ENCODE measurements around the gene LDB2. TPM values are rescaled to one million over a fixed set of nuclear protein-coding genes. Genes with fewer than 3 reads are reported as not detected.

Gene LDB2
- total RNA-seq, 1 donor from 2014 or later = 4.9 TPM

GRCh38 chr4:16916031-16916430, 17.6 kb upstream of the LDB2 start:
- TF ChIP-seq EZH2 (IDR thresholded peaks at IDR 0.05; ENCODE audit: insufficient read depth, low read length) = no peak
- H3K27me3 Mint-ChIP-seq (ENCODE audit: low read depth, unreplicated experiment) = no peaks in the 10 kb centered on the region
- no peak overlapping the region for H3K4me3 ChIP-seq (ENCODE audit: insufficient read depth, low read depth, low read length)
- FAIRE-seq (no peak), DNase-seq (ENCODE audit: low read depth) (no peak)
- no peak overlapping the region for H3K4me2 ChIP-seq (ENCODE audit: low read length)
- H3K27me3 ChIP-seq (ENCODE audit: insufficient read depth, low read length) = no peaks in the 10 kb centered on the region
- no peaks in the 10 kb centered on the region for H3K9me3 Mint-ChIP-seq (ENCODE audit: unreplicated experiment)
- no peak overlapping the region for H3K27ac Mint-ChIP-seq (ENCODE audit: unreplicated experiment)
- H3K79me2 ChIP-seq (ENCODE audit: insufficient read depth, low read length) = no peaks in the 10 kb centered on the region
- no peaks in the 10 kb centered on the region for H4K20me1 ChIP-seq (ENCODE audit: insufficient read depth, low read length)
- H3K36me3 Mint-ChIP-seq (ENCODE audit: low read depth, unreplicated experiment) = no peaks in the 10 kb centered on the region
- no peak overlapping the region for H3K9ac ChIP-seq (ENCODE audit: low read length)
- no peaks in the 10 kb centered on the region for H3K9me3 ChIP-seq (ENCODE audit: insufficient read depth, low read depth, low read length)
- H3K27ac ChIP-seq (ENCODE audit: low read depth, low read length) = no peak overlapping the region
- peaks cover 6% of the 10 kb centered on the region for H3K4me1 ChIP-seq (ENCODE audit: insufficient read depth, low read length)
- no peak overlapping the region for H2AFZ ChIP-seq (ENCODE audit: low read depth, low read length)
- H3K4me3 Mint-ChIP-seq (ENCODE audit: unreplicated experiment) = no peak overlapping the region
- peaks cover 4% of the 10 kb centered on the region for H3K4me1 Mint-ChIP-seq (ENCODE audit: low read depth, unreplicated experiment)
- no peaks in the 10 kb centered on the region for H3K36me3 ChIP-seq (ENCODE audit: insufficient read depth, low read length)

- H3K4me1 ChIP-seq (ENCODE audit: insufficient read depth, low read length) = peaks cover 6% of the 10 kb centered on the region
- no peaks in the 10 kb centered on the region for H3K36me3 ChIP-seq (ENCODE audit: insufficient read depth, low read length)
- H3K36me3 Mint-ChIP-seq (ENCODE audit: low read depth, unreplicated experiment) = no peaks in the 10 kb centered on the region
- no peaks in the 10 kb centered on the region for H3K27me3 ChIP-seq (ENCODE audit: insufficient read depth, low read length)
- no peak overlapping the region for H3K9ac ChIP-seq (ENCODE audit: low read length)
- no peak overlapping the region for H3K27ac ChIP-seq (ENCODE audit: low read depth, low read length)
- H3K4me2 ChIP-seq (ENCODE audit: low read length) = no peak overlapping the region
- no peaks in the 10 kb centered on the region for H3K79me2 ChIP-seq (ENCODE audit: insufficient read depth, low read length)
- no peak overlapping the region for H3K4me3 ChIP-seq (ENCODE audit: insufficient read depth, low read depth, low read length)
- no peak overlapping the region for H2AFZ ChIP-seq (ENCODE audit: low read depth, low read length)
- no peaks in the 10 kb centered on the region for H4K20me1 ChIP-seq (ENCODE audit: insufficient read depth, low read length)
- no peak for FAIRE-seq
- H3K27me3 Mint-ChIP-seq (ENCODE audit: low read depth, unreplicated experiment) = no peaks in the 10 kb centered on the region
- H3K27ac Mint-ChIP-seq (ENCODE audit: unreplicated experiment) = no peak overlapping the region
- no peak for TF ChIP-seq EZH2 (IDR thresholded peaks at IDR 0.05; ENCODE audit: insufficient read depth, low read length)
- peak; percentile 12 for DNase-seq (ENCODE audit: low read depth)
- H3K9me3 ChIP-seq (ENCODE audit: insufficient read depth, low read depth, low read length) = no peaks in the 10 kb centered on the region
- H3K4me1 Mint-ChIP-seq (ENCODE audit: low read depth, unreplicated experiment) = peaks cover 4% of the 10 kb centered on the region
- H3K9me3 Mint-ChIP-seq (ENCODE audit: unreplicated experiment) = no peaks in the 10 kb centered on the region
- no peak overlapping the region for H3K4me3 Mint-ChIP-seq (ENCODE audit: unreplicated experiment)
Measured at GRCh38 chr4:16914208-16914607, 15.8 kb upstream of the LDB2 start.

GRCh38 chr4:16912896-16913295, 14.5 kb upstream of the LDB2 start:
- H3K4me3 Mint-ChIP-seq (ENCODE audit: unreplicated experiment) = no peak overlapping the region
- peaks cover 4% of the 10 kb centered on the region for H3K4me1 Mint-ChIP-seq (ENCODE audit: low read depth, unreplicated experiment)
- H2AFZ ChIP-seq (ENCODE audit: low read depth, low read length) = no peak overlapping the region
- no peaks in the 10 kb centered on the region for H3K27me3 Mint-ChIP-seq (ENCODE audit: low read depth, unreplicated experiment)
- H3K9ac ChIP-seq (ENCODE audit: low read length) = no peak overlapping the region
- H3K27ac Mint-ChIP-seq (ENCODE audit: unreplicated experiment) = no peak overlapping the region
- H3K4me1 ChIP-seq (ENCODE audit: insufficient read depth, low read length) = peaks cover 6% of the 10 kb centered on the region
- no peak for TF ChIP-seq EZH2 (IDR thresholded peaks at IDR 0.05; ENCODE audit: insufficient read depth, low read length)
- no peak for TF ChIP-seq CTCF (IDR thresholded peaks at IDR 0.05; ENCODE audit: insufficient read depth, low read depth, low read length)
- H3K9me3 ChIP-seq (ENCODE audit: insufficient read depth, low read depth, low read length) = no peaks in the 10 kb centered on the region
- H3K27ac ChIP-seq (ENCODE audit: low read depth, low read length) = no peak overlapping the region
- no peaks in the 10 kb centered on the region for H3K36me3 Mint-ChIP-seq (ENCODE audit: low read depth, unreplicated experiment)
- no peak overlapping the region for H3K4me3 ChIP-seq (ENCODE audit: insufficient read depth, low read depth, low read length)
- H3K4me2 ChIP-seq (ENCODE audit: low read length) = no peak overlapping the region
- no peaks in the 10 kb centered on the region for H3K9me3 Mint-ChIP-seq (ENCODE audit: unreplicated experiment)
- no peak for FAIRE-seq
- H4K20me1 ChIP-seq (ENCODE audit: insufficient read depth, low read length) = no peaks in the 10 kb centered on the region
- H3K27me3 ChIP-seq (ENCODE audit: insufficient read depth, low read length) = no peaks in the 10 kb centered on the region
- H3K36me3 ChIP-seq (ENCODE audit: insufficient read depth, low read length) = no peaks in the 10 kb centered on the region
- DNase-seq (ENCODE audit: low read depth) = peak; percentile 35
- no peaks in the 10 kb centered on the region for H3K79me2 ChIP-seq (ENCODE audit: insufficient read depth, low read length)

Measured in astrocyte (in vitro differentiated cells and primary cell).